GM12878 (cell line): ENCODE data around the gene MALRD1. TPM values are rescaled to one million over a fixed set of nuclear protein-coding genes. Genes with fewer than 3 reads are reported as not detected.

Source experiments
- ATAC-seq: fragments of 200-7000 bp; cut with Tn5 transposase; 3 replicates; pipeline ENCODE4 v1.9.1; 2020; ENCODE audit warnings: mild to moderate bottlenecking, moderate library complexity
- BruUV-seq: library from RNA; stranded (reverse); fragments of 400-500 nt; replicated peaks from 2 replicates; lab custom pipeline; 2021; lab: Mats Ljungman, UMichigan
- CTCF ChIA-PET: fragments of 300-600 bp; sonication (Branson Sonifier 250); formaldehyde crosslinking; extraction: SDS; loops from one replicate; lab custom pipeline; 2021; ENCODE audit warnings: inconsistent platforms; lab: Yijun Ruan, JAX
- POLR2A ChIA-PET: fragments of 350-600 bp; formaldehyde crosslinking; extraction: SDS; loops from one replicate; lab custom pipeline; 2021; ENCODE audit warnings: inconsistent platforms; lab: Charles Lee
- RAD21 ChIA-PET: fragments of 300-600 bp; sonication (Branson Sonifier 250); formaldehyde crosslinking; loops from one replicate; lab custom pipeline; 2023; ENCODE audit warnings: antibody characterized with exemption; ENCODE audit not compliant: unreplicated experiment; lab: Charles Lee
- SMC1A ChIA-PET: fragments of 300-600 bp; sonication (Branson Sonifier 250); formaldehyde crosslinking; loops from one replicate; lab custom pipeline; 2023; ENCODE audit not compliant: unreplicated experiment, uncharacterized antibody; lab: Charles Lee
- DNase-seq: peaks from one replicate; pipeline ENCODE4 v3.0.0-alpha.2; 2011; ENCODE audit warnings: low read depth, low spot score
- FAIRE-seq: peaks from 3 replicates; lab custom pipeline; 2011; peaks lifted over from hg19 to GRCh38; lab: Jason Lieb, UNC
- H2AFZ ChIP-seq: 2 replicates; pipeline ENCODE4 v1.6.0; 2011; ENCODE audit warnings: low read depth, low read length, control low read depth; ENCODE audit not compliant: control insufficient read depth
- H3K27ac ChIP-seq: 2 replicates; pipeline ENCODE4 v1.5.1; 2011; ENCODE audit warnings: control low read depth; ENCODE audit not compliant: control insufficient read depth, insufficient read depth
- H3K27me3 ChIP-seq, 2 experiments: replicated peaks in 1 of 2; 2 replicates each; pipeline versions ENCODE4 v1.6.0 to v1.6.1; 2011; ENCODE audit warnings: low read length in 1 of 2; ENCODE audit not compliant: control insufficient read depth in 2 of 2, insufficient read depth in 2 of 2
- H3K36me3 ChIP-seq, 2 experiments: 2 replicates each; pipeline ENCODE4 v1.5.1; 2011; ENCODE audit warnings: low read length in 1 of 2; ENCODE audit not compliant: control insufficient read depth in 2 of 2, insufficient read depth in 2 of 2
- H3K4me1 ChIP-seq: 2 replicates; pipeline ENCODE4 v1.6.1; 2011; ENCODE audit warnings: mild to moderate bottlenecking, low read length, moderate library complexity, mixed read lengths; ENCODE audit not compliant: control insufficient read depth, insufficient read depth
- H3K4me2 ChIP-seq: 2 replicates; pipeline ENCODE4 v1.6.0; 2011; ENCODE audit warnings: control low read depth; ENCODE audit not compliant: control insufficient read depth, insufficient read depth
- H3K4me3 ChIP-seq: fragments of 200-600 bp; sonication (generic); 2 replicates; pipeline ENCODE4 v1.5.1; 2016
- H3K79me2 ChIP-seq: 2 replicates; pipeline ENCODE4 v1.6.0; 2011; ENCODE audit warnings: low read length; ENCODE audit not compliant: control insufficient read depth, insufficient read depth
- H3K9ac ChIP-seq: 2 replicates; pipeline ENCODE4 v1.8.0; 2011; ENCODE audit warnings: low read length, control low read depth, mixed read lengths; ENCODE audit not compliant: control insufficient read depth, insufficient read depth
- H3K9me3 ChIP-seq: replicated peaks from 3 replicates; pipeline ENCODE4 v1.5.1; 2011; ENCODE audit warnings: mild to moderate bottlenecking, low read length; ENCODE audit not compliant: control insufficient read depth, insufficient read depth
- H4K20me1 ChIP-seq: 2 replicates; pipeline ENCODE4 v1.6.0; 2011; ENCODE audit not compliant: control insufficient read depth, insufficient read depth
- CEBPB ChIP-seq, 2 experiments: fragments of 150-350 bp in 1 of 2; IDR thresholded peaks; 2 replicates each; pipeline ENCODE4 v1.6.1; 2012 to 2014; ENCODE audit warnings: low read depth in 2 of 2, low read length in 2 of 2, borderline replicate concordance in 1 of 2, inconsistent platforms in 1 of 2
- CHD1 ChIP-seq: IDR thresholded peaks from 2 replicates; pipeline ENCODE4 v1.6.1; 2012; ENCODE audit warnings: low read depth, low read length, improper control_type of control experiment
- GABPA ChIP-seq: IDR thresholded peaks from 2 replicates; pipeline ENCODE4 v1.6.1; 2014; ENCODE audit warnings: antibody characterized with exemption, low read depth, mild to moderate bottlenecking, inconsistent platforms
- HDAC6 ChIP-seq: fragments of 200-600 bp; sonication (generic); IDR thresholded peaks from one replicate; pipeline ENCODE4 v1.8.0; 2017; ENCODE audit warnings: antibody characterized with exemption; ENCODE audit not compliant: unreplicated experiment
- KAT2A ChIP-seq: conservative IDR thresholded peaks from 2 replicates; pipeline ENCODE4 v1.6.1; 2011; ENCODE audit warnings: low read depth, low read length; ENCODE audit not compliant: control insufficient read depth
- MEF2B ChIP-seq: fragments of 450-650 bp; IDR thresholded peaks from 2 replicates; pipeline ENCODE4 v1.6.1; 2018; ENCODE audit warnings: mild to moderate bottlenecking, moderate library complexity; ENCODE audit not compliant: partially characterized antibody, poor library complexity, severe bottlenecking
- POLR2AphosphoS2 ChIP-seq: IDR thresholded peaks from 2 replicates; pipeline ENCODE4 v1.6.1; 2011; ENCODE audit warnings: low read depth, mild to moderate bottlenecking, low read length, improper control_type of control experiment, moderate library complexity
- SRF ChIP-seq, 2 experiments: IDR thresholded peaks; 2 replicates each; pipeline ENCODE4 v1.6.1; 2011; ENCODE audit warnings: low read depth in 2 of 2, low read length in 2 of 2, mild to moderate bottlenecking in 1 of 2, moderate library complexity in 1 of 2
- TCF12 ChIP-seq: IDR thresholded peaks from 2 replicates; pipeline ENCODE4 v1.6.1; 2011; ENCODE audit warnings: low read depth, mild to moderate bottlenecking, low read length
- ZNF207 ChIP-seq: fragments of 450-650 bp; IDR thresholded peaks from 2 replicates; pipeline ENCODE4 v1.6.1; 2014; ENCODE audit warnings: antibody characterized with exemption, mild to moderate bottlenecking, borderline replicate concordance
- WGBS: methylation state at CpG from one replicate; pipeline ENCODE4 v1.1.6; 2016; ENCODE audit warnings: low lambda C conversion rate; ENCODE audit not compliant: insufficient replicate concordance, insufficient coverage; ENCODE audit errors: missing lambda C conversion rate; 5-methylcytosine and 5-hydroxymethylcytosine counted together
- in situ Hi-C: fragments of 300-500 bp; cut with MboI; formaldehyde crosslinking; loops from 9 replicates; pipeline ENCODE4 v1.14.3; 2018; ENCODE audit warnings: mixed read lengths
- intact Hi-C: fragments of 100-400 bp; cut with micrococcal nuclease; formaldehyde crosslinking; loops from one replicate; pipeline ENCODE4 v1.14.2; 2022; ENCODE audit not compliant: unreplicated experiment
- polyA plus RNA-seq, 11 experiments: library from polyadenylated mRNA; depleted of rRNA in 4 of 11; unstranded in 6 of 11; stranded (reverse) in 5 of 11; fragments of >200 nt; fragmentation: Nextera tagmentation in 4 of 11; fragmentation: Illumina TruSeq in 1 of 11; extraction: Ambion mirVana in 4 of 11; extraction: Trizol in 1 of 11; gene quantifications; 1 replicate in 1 of 11; 2 replicates in 10 of 11; pipeline versions ENCODE4 v1.2.1 to v1.2.3, GENCODE V29; 2011 to 2016; ENCODE audit warnings: inconsistent platforms in 2 of 11, missing spikeins in 2 of 11, low read depth in 1 of 11
- total RNA-seq, 4 experiments: library from RNA; depleted of rRNA in 3 of 4; stranded (reverse); fragments of >200 nt in 3 of 4; fragmentation: Illumina TruSeq in 1 of 4; extraction: Trizol in 1 of 4; gene quantifications; 2 replicates each; pipeline versions ENCODE4 v1.2.1 to v1.2.3, GENCODE V29; 2013 to 2021
- TF ChIP-seq, protein P1 (sequence below): fragments of 450-650 bp; formaldehyde crosslinking; IDR thresholded peaks from 2 replicates; pipeline ENCODE4 v1.4.0; 2022; ENCODE audit warnings: mild to moderate bottlenecking, moderate library complexity
- TF ChIP-seq, protein P2 (sequence below): fragments of 450-650 bp; IDR thresholded peaks from 2 replicates; pipeline ENCODE4 v1.6.1; 2014; ENCODE audit warnings: mild to moderate bottlenecking
- TF ChIP-seq, protein P3 (sequence below): fragments of 150-350 bp; IDR thresholded peaks from 2 replicates; pipeline ENCODE4 v1.6.1; 2014; ENCODE audit warnings: mild to moderate bottlenecking, low read depth, low read length
- TF ChIP-seq, protein P4 (sequence below): IDR thresholded peaks from 2 replicates; pipeline ENCODE4 v1.6.1; 2011; ENCODE audit warnings: low read depth, low read length, improper control_type of control experiment, borderline replicate concordance
- TF ChIP-seq, protein P5 (sequence below): IDR thresholded peaks from 2 replicates; pipeline ENCODE4 v1.6.1; 2011; ENCODE audit warnings: borderline replicate concordance, low read depth, mild to moderate bottlenecking, moderate library complexity, low read length; ENCODE audit not compliant: insufficient read depth, poor library complexity, severe bottlenecking

The MALRD1 gene
- total and polyA plus RNA-seq, 10 of the 15 experiments (the other 5 are each of a cell fraction or from before 2014, with no cell fraction given): 0.12 to 6.6 (median 0.26) TPM; not detected in 2

DNA sequence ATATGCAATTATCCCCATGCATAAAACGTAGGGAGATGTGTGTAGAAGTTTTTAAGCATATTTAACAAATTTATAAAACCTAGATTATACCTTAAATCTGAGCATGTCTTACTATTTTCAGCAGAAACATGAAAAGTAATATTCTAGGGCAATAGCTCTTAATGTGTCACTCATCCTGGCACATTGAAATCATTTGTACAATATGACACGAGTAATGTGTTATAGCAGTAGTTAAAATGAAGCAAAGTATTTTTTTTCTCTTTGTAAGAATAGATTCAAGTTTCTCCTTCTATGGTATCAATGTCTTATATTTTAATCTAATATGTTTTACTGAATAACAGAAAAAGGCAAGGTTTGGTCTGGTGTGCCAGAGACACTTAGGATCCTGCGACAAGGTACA lies 492.7 kb downstream of the MALRD1 start:
- Histone ChIP-seq H2AFZ (no peak overlapping the region), H3K79me2 (no peaks in the 10 kb centered on the region), H3K9ac (no peak overlapping the region), H3K4me2 (no peak overlapping the region), H3K27me3 (no peaks in the 10 kb centered on the region), H3K36me3 (no peaks in the 10 kb centered on the region), H3K4me3 (no peak overlapping the region), H3K9me3 (no peaks in the 10 kb centered on the region), H3K4me1 (no peaks in the 10 kb centered on the region), H3K27ac (no peak overlapping the region), H4K20me1 (no peaks in the 10 kb centered on the region)
- ChIA-PET SMC1A (interaction anchor here (0.6 kb wide), 1 partner anchor 273 kb away, joined by 3 read pairs; no protein-coding TSS in a partner anchor), POLR2A (no interaction called here), RAD21 (no interaction called here), CTCF (no interaction called here)
- ATAC-seq (no peak), FAIRE-seq (no peak), DNase-seq (no peak)
- in situ Hi-C loops (no loop called here), intact Hi-C loops (no loop called here)
- BruUV-seq: no TSS peak
- WGBS: 0% methylated on average over 3 of the region's 3 CpGs
- TF ChIP-seq KAT2A (no peak), MEF2B (no peak), POLR2AphosphoS2 (no peak), CHD1 (no peak), CEBPB (IDR thresholded peaks at IDR 0.05; ENCODE audit: borderline replicate concordance in 1 of 2, low read depth in 2 of 2, low read length in 2 of 2) (no peak), ZNF207 (no peak), TCF12 (no peak), SRF (IDR thresholded peaks at IDR 0.05; ENCODE audit: low read depth in 2 of 2, low read length in 2 of 2) (no peak), GABPA (no peak), HDAC6 (no peak)
- TF ChIP-seq, protein P1, sequence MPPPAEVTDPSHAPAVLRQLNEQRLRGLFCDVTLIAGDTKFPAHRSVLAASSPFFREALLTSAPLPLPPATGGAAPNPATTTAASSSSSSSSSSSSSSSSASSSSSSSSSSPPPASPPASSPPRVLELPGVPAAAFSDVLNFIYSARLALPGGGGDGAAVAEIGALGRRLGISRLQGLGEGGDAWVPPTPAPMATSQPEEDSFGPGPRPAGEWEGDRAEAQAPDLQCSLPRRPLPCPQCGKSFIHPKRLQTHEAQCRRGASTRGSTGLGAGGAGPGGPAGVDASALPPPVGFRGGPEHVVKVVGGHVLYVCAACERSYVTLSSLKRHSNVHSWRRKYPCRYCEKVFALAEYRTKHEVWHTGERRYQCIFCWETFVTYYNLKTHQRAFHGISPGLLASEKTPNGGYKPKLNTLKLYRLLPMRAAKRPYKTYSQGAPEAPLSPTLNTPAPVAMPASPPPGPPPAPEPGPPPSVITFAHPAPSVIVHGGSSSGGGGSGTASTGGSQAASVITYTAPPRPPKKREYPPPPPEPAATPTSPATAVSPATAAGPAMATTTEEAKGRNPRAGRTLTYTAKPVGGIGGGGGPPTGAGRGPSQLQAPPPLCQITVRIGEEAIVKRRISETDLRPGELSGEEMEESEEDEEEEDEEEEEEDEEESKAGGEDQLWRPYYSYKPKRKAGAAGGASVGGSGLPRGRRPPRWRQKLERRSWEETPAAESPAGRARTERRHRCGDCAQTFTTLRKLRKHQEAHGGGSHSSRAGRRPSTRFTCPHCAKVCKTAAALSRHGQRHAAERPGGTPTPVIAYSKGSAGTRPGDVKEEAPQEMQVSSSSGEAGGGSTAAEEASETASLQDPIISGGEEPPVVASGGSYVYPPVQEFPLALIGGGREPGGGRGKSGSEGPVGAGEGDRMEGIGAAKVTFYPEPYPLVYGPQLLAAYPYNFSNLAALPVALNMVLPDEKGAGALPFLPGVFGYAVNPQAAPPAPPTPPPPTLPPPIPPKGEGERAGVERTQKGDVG (CRISPR knock-in tag): no peak
- TF ChIP-seq, protein P2, sequence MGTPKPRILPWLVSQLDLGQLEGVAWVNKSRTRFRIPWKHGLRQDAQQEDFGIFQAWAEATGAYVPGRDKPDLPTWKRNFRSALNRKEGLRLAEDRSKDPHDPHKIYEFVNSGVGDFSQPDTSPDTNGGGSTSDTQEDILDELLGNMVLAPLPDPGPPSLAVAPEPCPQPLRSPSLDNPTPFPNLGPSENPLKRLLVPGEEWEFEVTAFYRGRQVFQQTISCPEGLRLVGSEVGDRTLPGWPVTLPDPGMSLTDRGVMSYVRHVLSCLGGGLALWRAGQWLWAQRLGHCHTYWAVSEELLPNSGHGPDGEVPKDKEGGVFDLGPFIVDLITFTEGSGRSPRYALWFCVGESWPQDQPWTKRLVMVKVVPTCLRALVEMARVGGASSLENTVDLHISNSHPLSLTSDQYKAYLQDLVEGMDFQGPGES: no peak
- TF ChIP-seq, protein P3, sequence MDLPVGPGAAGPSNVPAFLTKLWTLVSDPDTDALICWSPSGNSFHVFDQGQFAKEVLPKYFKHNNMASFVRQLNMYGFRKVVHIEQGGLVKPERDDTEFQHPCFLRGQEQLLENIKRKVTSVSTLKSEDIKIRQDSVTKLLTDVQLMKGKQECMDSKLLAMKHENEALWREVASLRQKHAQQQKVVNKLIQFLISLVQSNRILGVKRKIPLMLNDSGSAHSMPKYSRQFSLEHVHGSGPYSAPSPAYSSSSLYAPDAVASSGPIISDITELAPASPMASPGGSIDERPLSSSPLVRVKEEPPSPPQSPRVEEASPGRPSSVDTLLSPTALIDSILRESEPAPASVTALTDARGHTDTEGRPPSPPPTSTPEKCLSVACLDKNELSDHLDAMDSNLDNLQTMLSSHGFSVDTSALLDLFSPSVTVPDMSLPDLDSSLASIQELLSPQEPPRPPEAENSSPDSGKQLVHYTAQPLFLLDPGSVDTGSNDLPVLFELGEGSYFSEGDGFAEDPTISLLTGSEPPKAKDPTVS: no peak
- TF ChIP-seq, protein P4, sequence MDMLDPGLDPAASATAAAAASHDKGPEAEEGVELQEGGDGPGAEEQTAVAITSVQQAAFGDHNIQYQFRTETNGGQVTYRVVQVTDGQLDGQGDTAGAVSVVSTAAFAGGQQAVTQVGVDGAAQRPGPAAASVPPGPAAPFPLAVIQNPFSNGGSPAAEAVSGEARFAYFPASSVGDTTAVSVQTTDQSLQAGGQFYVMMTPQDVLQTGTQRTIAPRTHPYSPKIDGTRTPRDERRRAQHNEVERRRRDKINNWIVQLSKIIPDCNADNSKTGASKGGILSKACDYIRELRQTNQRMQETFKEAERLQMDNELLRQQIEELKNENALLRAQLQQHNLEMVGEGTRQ: no peak
- TF ChIP-seq, protein P5, sequence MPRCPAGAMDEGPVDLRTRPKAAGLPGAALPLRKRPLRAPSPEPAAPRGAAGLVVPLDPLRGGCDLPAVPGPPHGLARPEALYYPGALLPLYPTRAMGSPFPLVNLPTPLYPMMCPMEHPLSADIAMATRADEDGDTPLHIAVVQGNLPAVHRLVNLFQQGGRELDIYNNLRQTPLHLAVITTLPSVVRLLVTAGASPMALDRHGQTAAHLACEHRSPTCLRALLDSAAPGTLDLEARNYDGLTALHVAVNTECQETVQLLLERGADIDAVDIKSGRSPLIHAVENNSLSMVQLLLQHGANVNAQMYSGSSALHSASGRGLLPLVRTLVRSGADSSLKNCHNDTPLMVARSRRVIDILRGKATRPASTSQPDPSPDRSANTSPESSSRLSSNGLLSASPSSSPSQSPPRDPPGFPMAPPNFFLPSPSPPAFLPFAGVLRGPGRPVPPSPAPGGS: no peak
